Colonic mucosa (tissue), 4 donors: ENCODE data around the gene EP400. TPM values are rescaled to one million over a fixed set of nuclear protein-coding genes. Genes with fewer than 3 reads are reported as not detected.
"Not testable (repeated sequence)": the region's sequence is repeated elsewhere in the genome, so short reads cannot be mapped to it uniquely, and the experiment has no call there.

Source experiments
- DNase-seq: peaks from one replicate; pipeline ENCODE4 v3.0.0-alpha.2; 2020
- H3K27ac ChIP-seq: fragments of 200-600 bp; one replicate; pipeline ENCODE4 v1.8.0; 2021
- H3K27me3 ChIP-seq: fragments of 200-600 bp; one replicate; pipeline ENCODE4 v1.8.0; 2021
- H3K36me3 ChIP-seq: fragments of 200-600 bp; one replicate; pipeline ENCODE4 v1.8.0; 2021
- H3K4me1 ChIP-seq: fragments of 200-600 bp; one replicate; pipeline ENCODE4 v1.8.0; 2021; ENCODE audit warnings: mild to moderate bottlenecking
- H3K4me3 ChIP-seq: fragments of 200-600 bp; one replicate; pipeline ENCODE4 v1.8.0; 2021
- H3K9ac ChIP-seq, 2 donors: one replicate each; pipeline ENCODE4 v1.7.0; 2013; ENCODE audit warnings: control low read depth in 2 of 2, low read depth in 2 of 2, low read length in 2 of 2
- H3K9me3 ChIP-seq: fragments of 200-600 bp; one replicate; pipeline ENCODE4 v1.8.0; 2021
- intact Hi-C: fragments of 100-400 bp; cut with DNase I; formaldehyde crosslinking; loops from one replicate; pipeline ENCODE4 v1.14.1; 2022
- total RNA-seq, 2 donors: library from RNA; stranded (reverse); fragmentation: NEBNext Ultra II Directional in 1 of 2; extraction: Animal tissue kit (Norgen Biotek cat#: 25700) in 1 of 2; gene quantifications; one replicate each; pipeline ENCODE4 v1.2.1, GENCODE V29; 2021
- TF ChIP-seq, protein P1 (sequence below): fragments of 200-600 bp; IDR thresholded peaks from one replicate; pipeline ENCODE4 v1.8.0; 2022; ENCODE audit warnings: antibody characterized with exemption, mild to moderate bottlenecking
- donor health status: healthy.
- donor health status: DM: no; HTN: no; CAD: no.
- donor health status: DM: no; HTN: no; CAD: no.

Gene EP400
- total RNA-seq, 2 donors from 2014 or later: 23.3 to 39.0 TPM

DNA sequence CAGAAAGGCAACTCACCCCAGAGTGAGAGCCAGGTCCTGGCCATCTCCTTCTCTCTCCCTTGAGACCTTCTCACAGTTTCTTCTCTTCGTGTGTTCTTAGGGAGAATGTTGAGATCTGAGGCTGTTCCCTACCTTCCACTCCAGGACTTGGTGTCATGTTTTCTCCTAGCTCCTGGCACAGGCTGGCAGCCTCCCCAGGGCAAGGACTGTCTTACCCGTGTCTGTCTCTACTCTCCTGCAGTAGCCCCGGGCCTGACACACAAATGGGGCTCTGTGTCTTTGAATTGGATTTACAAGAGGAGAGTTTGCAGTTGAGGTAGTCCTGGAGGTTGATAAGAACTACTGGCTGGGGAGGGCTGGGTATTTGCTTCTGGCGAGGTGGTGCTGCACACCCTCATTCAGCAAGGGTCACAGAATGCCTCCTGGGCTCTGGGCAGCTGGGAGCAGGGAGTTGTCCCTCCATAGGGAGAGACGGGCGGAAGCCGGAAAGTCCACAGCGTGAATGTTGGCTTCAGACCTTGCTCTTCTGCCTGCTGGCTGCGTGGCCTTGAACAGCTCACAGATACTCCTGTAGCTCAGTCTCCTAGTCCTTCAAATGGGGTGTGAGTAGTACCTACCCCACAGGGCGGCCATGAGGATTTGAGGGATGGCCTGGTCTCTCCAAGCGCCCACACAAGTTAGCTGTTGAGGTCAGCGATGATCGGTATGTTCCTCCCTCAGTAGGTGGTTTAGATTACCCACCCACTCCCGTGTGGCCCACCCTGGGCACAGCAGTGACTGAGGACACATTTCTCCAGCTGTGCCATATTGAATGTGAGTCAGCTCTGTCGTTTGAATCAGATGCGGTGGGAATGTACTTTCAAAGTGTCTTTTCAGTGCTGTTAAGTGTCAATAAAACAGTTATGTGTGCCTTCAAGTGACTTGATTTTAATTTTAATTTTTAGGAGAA lies 10.2 kb downstream of the EP400 start:
- H3K4me1 ChIP-seq: no peaks in the 10 kb centered on the region
- H3K36me3 ChIP-seq: no peaks in the 10 kb centered on the region
- intact Hi-C loops: no loop called here
- no peak for DNase-seq
- TF ChIP-seq, protein P1, sequence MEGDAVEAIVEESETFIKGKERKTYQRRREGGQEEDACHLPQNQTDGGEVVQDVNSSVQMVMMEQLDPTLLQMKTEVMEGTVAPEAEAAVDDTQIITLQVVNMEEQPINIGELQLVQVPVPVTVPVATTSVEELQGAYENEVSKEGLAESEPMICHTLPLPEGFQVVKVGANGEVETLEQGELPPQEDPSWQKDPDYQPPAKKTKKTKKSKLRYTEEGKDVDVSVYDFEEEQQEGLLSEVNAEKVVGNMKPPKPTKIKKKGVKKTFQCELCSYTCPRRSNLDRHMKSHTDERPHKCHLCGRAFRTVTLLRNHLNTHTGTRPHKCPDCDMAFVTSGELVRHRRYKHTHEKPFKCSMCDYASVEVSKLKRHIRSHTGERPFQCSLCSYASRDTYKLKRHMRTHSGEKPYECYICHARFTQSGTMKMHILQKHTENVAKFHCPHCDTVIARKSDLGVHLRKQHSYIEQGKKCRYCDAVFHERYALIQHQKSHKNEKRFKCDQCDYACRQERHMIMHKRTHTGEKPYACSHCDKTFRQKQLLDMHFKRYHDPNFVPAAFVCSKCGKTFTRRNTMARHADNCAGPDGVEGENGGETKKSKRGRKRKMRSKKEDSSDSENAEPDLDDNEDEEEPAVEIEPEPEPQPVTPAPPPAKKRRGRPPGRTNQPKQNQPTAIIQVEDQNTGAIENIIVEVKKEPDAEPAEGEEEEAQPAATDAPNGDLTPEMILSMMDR: no peak
- no peaks in the 10 kb centered on the region for H3K9me3 ChIP-seq
- no peak overlapping the region for H3K27ac ChIP-seq
- no peak overlapping the region for H3K9ac ChIP-seq
- no peak overlapping the region for H3K4me3 ChIP-seq
- no peaks in the 10 kb centered on the region for H3K27me3 ChIP-seq

DNA sequence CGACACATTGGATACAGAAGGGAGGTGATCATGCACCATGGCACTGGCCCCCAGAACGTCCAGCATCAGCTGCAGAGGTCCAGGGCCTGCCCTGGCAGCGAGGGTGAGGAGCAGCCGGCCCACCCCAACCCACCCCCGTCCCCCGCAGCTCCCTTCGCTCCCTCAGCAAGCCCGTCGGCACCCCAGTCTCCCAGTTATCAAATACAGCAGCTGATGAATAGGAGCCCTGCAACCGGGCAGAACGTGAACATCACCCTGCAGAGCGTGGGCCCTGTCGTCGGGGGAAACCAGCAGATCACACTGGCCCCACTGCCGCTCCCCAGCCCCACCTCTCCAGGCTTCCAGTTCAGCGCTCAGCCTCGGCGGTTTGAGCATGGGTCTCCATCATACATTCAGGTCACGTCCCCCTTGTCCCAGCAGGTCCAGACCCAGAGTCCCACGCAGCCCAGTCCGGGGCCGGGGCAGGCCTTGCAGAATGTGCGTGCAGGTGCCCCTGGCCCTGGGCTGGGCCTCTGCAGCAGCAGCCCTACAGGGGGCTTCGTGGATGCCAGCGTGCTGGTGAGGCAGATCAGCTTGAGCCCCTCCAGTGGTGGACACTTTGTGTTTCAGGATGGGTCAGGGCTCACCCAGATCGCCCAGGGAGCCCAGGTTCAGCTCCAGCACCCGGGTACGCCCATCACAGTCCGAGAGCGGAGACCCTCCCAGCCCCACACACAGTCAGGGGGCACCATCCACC lies 11.0 kb downstream of the EP400 start:
- H3K27ac ChIP-seq, intact Hi-C loops, H3K36me3 ChIP-seq, H3K9me3 ChIP-seq, H3K4me1 ChIP-seq, H3K27me3 ChIP-seq, H3K4me3 ChIP-seq, DNase-seq, H3K9ac ChIP-seq: not testable (repeated sequence)

DNA sequence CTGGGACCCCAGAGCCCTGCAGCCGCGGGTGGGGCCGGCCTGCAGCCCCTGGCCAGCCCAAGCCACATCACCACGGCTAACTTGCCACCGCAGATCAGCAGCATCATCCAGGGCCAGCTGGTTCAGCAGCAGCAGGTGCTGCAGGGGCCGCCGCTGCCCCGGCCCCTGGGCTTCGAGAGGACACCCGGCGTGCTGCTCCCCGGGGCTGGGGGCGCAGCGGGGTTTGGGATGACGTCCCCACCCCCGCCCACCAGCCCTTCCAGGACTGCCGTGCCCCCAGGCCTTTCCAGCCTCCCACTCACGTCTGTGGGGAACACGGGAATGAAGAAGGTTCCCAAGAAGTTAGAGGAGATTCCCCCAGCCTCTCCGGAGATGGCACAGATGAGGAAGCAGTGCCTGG lies 11.6 kb downstream of the EP400 start:
- H3K4me3 ChIP-seq, H3K27me3 ChIP-seq, H3K9ac ChIP-seq, H3K9me3 ChIP-seq, H3K36me3 ChIP-seq, H3K4me1 ChIP-seq, H3K27ac ChIP-seq, intact Hi-C loops, DNase-seq: not testable (repeated sequence)

DNA sequence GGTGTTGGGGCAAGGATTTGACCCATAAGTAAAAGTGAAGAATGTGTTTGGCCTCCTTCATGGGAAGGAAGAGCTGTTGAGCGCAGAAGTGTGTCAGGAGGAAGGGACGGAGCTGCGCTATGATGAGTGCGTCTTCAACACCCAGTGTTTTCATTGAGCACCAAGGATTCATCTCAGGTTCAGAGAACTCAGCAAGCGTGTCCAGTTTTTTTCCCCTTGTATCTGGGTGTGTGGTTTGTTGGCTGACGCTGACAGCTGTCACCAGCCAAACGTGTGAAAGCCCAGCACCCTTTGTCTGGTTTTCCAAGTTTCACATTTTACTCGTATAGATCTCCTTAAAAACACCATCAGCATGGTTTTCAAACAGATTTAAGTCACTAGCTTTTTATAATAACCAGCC lies 12.3 kb downstream of the EP400 start:
- no peaks in the 10 kb centered on the region for H3K36me3 ChIP-seq
- no peak overlapping the region for H3K9ac ChIP-seq
- TF ChIP-seq, protein P1: no peak
- no peak overlapping the region for H3K4me3 ChIP-seq
- H3K27me3 ChIP-seq: no peaks in the 10 kb centered on the region
- no peaks in the 10 kb centered on the region for H3K9me3 ChIP-seq
- intact Hi-C loops: no loop called here
- DNase-seq: no peak
- H3K27ac ChIP-seq: no peak overlapping the region
- no peaks in the 10 kb centered on the region for H3K4me1 ChIP-seq

DNA sequence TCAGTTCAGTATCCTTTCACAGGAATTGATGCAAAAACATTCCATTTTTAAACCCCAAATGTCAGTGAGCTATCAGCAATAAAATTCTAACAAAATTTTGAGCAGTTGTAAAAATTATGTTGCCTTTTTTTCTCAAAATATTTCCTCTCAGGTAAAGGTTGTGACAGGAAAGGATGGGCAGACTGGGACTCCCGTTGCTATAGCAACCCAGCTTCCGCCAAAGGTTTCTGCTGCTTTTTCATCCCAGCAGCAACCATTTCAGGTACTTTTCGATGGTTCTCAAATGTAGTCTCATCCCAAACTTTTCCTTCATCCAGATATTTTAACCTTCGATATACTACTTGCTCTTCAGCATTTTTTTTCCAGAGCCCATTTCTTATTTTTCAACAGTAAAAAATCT lies 13.6 kb downstream of the EP400 start:
- H3K27ac ChIP-seq: no peak overlapping the region
- no peaks in the 10 kb centered on the region for H3K27me3 ChIP-seq
- TF ChIP-seq, protein P1: no peak
- H3K4me3 ChIP-seq: no peak overlapping the region
- H3K9me3 ChIP-seq: no peaks in the 10 kb centered on the region
- no peak for DNase-seq
- intact Hi-C loops: no loop called here
- no peaks in the 10 kb centered on the region for H3K36me3 ChIP-seq
- H3K9ac ChIP-seq: no peak overlapping the region
- no peaks in the 10 kb centered on the region for H3K4me1 ChIP-seq

DNA sequence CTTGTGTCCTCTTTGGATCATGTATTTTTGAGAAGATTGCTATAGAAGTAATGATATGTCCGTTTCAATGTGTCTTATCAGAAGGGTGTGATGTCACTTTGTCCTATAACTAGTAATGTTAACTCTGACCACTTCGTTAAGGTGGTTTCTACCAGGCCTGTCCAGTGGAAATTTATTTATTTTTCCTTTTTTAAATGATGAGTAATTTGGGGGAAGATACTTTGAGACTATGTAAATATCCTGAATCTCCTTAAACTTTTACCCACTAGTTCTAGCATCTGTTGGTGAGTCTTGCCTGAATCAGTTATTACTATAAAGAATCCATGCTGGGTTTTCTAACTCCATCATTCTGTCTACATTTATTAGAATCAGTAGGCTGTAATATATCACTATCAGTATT lies 15.3 kb downstream of the EP400 start:
- Histone ChIP-seq H3K27me3 (no peaks in the 10 kb centered on the region), H3K4me1 (no peaks in the 10 kb centered on the region), H3K9me3 (no peaks in the 10 kb centered on the region), H3K27ac (no peak overlapping the region), H3K36me3 (no peaks in the 10 kb centered on the region), H3K4me3 (no peak overlapping the region), H3K9ac (no peak overlapping the region)
- TF ChIP-seq, protein P1: no peak
- intact Hi-C loops: no loop called here
- no peak for DNase-seq
